Activated CD8-positive, alpha-beta T cell treated with anti-CD3 and anti-CD28 coated beads for 36 hours (primary cell): ENCODE measurements around the gene RPN2. TPM values are rescaled to one million over a fixed set of nuclear protein-coding genes. Genes with fewer than 3 reads are reported as not detected.

ENCODE experiments used
- ATAC-seq: fragments of 200-7000 bp; cut with Tn5 transposase; one replicate; pipeline ENCODE4 v1.10.0; 2021; ENCODE audit warnings: mild to moderate bottlenecking, moderate library complexity
- CTCF ChIA-PET: fragments of 350-600 bp; sonication (Branson Sonifier 250); formaldehyde crosslinking; loops from one replicate; lab custom pipeline; 2021; ENCODE audit warnings: antibody characterized with exemption; lab: Charles Lee
- POLR2A ChIA-PET: fragments of 350-600 bp; sonication (Branson Sonifier 250); formaldehyde crosslinking; loops from one replicate; lab custom pipeline; 2021; ENCODE audit warnings: antibody characterized with exemption; lab: Charles Lee
- DNase-seq: peaks from one replicate; pipeline ENCODE4 v3.0.0-alpha.2; 2020
- H3K27ac Mint-ChIP-seq: one replicate; pipeline ENCODE4 v1.8.0; 2021; ENCODE audit warnings: mild to moderate bottlenecking, mixed read lengths
- H3K27me3 Mint-ChIP-seq: one replicate; pipeline ENCODE4 v1.8.0; 2021; ENCODE audit warnings: mixed read lengths
- H3K36me3 Mint-ChIP-seq: one replicate; pipeline ENCODE4 v1.8.0; 2021; ENCODE audit warnings: low read depth, mixed read lengths
- H3K4me1 Mint-ChIP-seq: one replicate; pipeline ENCODE4 v1.8.0; 2021; ENCODE audit warnings: low read depth, mixed read lengths
- H3K4me3 Mint-ChIP-seq: one replicate; pipeline ENCODE4 v1.8.0; 2021; ENCODE audit warnings: mild to moderate bottlenecking, moderate library complexity, mixed read lengths
- H3K9me3 Mint-ChIP-seq: one replicate; pipeline ENCODE4 v1.8.0; 2021; ENCODE audit warnings: mixed read lengths
- intact Hi-C: fragments of 100-400 bp; cut with micrococcal nuclease; formaldehyde crosslinking; loops from one replicate; pipeline ENCODE4 v1.10.0; 2022
- total RNA-seq, 2 experiments: library from RNA; stranded (reverse); gene quantifications; one replicate each; pipeline ENCODE4 v1.2.3, GENCODE V29; 2021
- TF ChIP-seq, protein P1 (sequence below): fragments of 200-600 bp; IDR thresholded peaks from one replicate; pipeline ENCODE4 v1.8.0; 2022; ENCODE audit warnings: antibody characterized with exemption, mild to moderate bottlenecking

RPN2 gene
- total RNA-seq, result 100 to 1,000 TPM; 103 to 107 TPM

DNA sequence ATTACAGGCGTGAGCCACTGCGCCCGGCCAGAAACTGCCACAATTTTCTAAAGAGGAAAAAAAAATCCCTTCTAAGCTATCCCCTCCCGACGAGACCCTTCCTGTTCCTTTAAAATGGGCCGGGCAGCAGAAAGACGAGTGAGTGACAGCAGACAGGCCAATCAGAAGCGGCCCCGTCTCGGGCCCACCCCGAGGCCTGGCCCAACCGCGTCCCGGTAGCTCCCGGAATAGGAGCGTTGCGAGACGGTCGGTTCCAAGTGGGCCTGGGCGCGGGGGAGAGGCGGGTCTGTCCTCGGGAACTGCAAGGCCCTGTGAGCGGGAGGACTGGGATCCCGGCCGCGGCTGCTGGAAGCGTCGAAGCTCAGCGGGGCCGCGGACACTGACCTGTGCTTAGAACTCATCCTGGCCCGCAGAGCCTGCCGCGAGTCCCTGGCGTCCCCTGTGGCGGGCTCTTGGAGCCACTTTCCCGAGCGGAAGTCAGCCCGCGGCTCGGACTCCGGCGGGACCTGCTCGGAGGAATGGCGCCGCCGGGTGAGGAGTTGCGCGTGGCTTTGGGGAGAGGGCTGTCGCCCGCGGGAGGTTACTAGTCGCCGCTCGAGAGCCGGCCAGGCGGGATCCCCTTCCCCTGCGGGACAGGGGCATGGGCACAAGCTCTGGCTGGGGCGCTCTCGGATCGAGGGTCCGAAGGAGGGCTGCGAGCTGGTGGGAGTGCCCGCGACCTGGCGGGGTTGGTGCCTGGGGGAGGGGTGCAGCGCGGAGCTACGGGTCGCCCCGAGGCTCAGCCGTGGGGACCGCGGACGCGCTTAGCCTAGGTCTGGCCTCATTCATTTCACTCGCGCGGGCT, at the start of gene RPN2, which contains the start of gene MROH8:
TSS of gene RPN2 (plus strand) at position 492 of the 844 bp plus-strand sequence. CDS start at position 519, 27 bp downstream.
TSS of gene MROH8 (minus strand) at position 710 of the 844 bp plus-strand sequence.
- TF ChIP-seq, protein P1, sequence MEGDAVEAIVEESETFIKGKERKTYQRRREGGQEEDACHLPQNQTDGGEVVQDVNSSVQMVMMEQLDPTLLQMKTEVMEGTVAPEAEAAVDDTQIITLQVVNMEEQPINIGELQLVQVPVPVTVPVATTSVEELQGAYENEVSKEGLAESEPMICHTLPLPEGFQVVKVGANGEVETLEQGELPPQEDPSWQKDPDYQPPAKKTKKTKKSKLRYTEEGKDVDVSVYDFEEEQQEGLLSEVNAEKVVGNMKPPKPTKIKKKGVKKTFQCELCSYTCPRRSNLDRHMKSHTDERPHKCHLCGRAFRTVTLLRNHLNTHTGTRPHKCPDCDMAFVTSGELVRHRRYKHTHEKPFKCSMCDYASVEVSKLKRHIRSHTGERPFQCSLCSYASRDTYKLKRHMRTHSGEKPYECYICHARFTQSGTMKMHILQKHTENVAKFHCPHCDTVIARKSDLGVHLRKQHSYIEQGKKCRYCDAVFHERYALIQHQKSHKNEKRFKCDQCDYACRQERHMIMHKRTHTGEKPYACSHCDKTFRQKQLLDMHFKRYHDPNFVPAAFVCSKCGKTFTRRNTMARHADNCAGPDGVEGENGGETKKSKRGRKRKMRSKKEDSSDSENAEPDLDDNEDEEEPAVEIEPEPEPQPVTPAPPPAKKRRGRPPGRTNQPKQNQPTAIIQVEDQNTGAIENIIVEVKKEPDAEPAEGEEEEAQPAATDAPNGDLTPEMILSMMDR, result no peak
- DNase-seq (peak; percentile 98), ATAC-seq (peak; percentile 94)
- ChIA-PET CTCF (interaction anchor here (0.6 to 8.9 kb wide), 6 partner anchors 14 to 343 kb away, joined by 3 to 123 read pairs (median 4); no protein-coding TSS in a partner anchor), POLR2A (interaction anchor here (0.6 to 2.3 kb wide), 11 partner anchors 9 to 1256 kb away, joined by 3 to 30 read pairs (median 3); partner anchors contain the start of genes BLCAP, RBL1, SNHG17 and TGIF2)
- peak within 1 kb of the TSS; percentile 91 for H3K4me3 Mint-ChIP-seq
- H3K4me1 Mint-ChIP-seq, result peaks cover 36% of the 10 kb centered on the region
- H3K36me3 Mint-ChIP-seq, result peaks cover 32% of the 10 kb centered on the region
- H3K27me3 Mint-ChIP-seq, result no peaks in the 10 kb centered on the region
- intact Hi-C loops, result no loop called here
- H3K27ac Mint-ChIP-seq, result peak within 1 kb of the TSS; percentile 98
- H3K9me3 Mint-ChIP-seq, result no peaks in the 10 kb centered on the region

DNA sequence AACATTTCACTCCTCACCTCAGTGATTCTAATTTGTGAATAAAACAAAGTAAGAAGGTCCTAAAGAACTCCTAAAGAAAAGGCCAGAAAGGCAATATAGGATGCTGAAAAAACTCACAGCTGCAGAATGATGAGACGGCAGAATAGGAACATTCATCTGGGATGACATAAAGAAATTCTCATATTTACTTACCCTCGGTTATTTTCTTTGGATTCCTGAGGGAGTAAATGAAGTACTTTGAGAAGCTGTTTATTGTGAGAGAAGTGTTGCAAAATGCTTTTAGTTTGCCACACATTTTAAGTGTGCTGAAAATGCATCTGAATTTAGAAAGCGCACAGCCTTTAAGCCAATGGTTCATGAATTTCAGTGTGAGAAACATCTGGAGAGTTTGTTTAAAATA, 47.6 kb upstream of the RPN2 start:
- Mint-ChIP-seq H3K27me3 (no peaks in the 10 kb centered on the region), H3K36me3 (no peaks in the 10 kb centered on the region)
- CTCF ChIA-PET, result interaction anchor here (1.1 kb wide), 1 partner anchor 46 kb away, joined by 3 read pairs; no protein-coding TSS in a partner anchor

DNA sequence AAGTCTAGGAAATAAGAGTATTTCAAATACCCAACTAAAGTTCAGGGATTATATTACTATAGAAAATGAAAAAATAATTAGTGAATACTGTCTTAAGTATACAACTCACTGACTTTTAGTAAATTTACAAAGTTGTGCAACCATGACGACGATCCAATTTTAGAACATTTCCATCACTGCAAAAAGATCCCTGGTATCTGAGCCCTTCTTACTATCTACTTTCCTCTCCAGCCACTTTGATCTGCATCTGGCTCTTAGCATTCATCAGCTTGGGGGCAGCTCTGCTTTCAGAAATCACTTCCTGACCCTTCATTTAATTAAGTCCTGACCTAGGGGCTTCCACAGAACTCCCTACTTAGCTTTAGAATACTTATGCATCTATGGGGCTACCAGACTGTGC, 45.2 kb upstream of the RPN2 start:
- no peak overlapping the region for H3K27ac Mint-ChIP-seq
- no peaks in the 10 kb centered on the region for H3K9me3 Mint-ChIP-seq
- H3K4me1 Mint-ChIP-seq, result no peaks in the 10 kb centered on the region
- no peaks in the 10 kb centered on the region for H3K36me3 Mint-ChIP-seq
- ChIA-PET POLR2A (no interaction called here), CTCF (no interaction called here)
- no peak overlapping the region for H3K4me3 Mint-ChIP-seq
- TF ChIP-seq, protein P1, result no peak
- no peak for DNase-seq
- no peak for ATAC-seq
- intact Hi-C loops, result no loop called here
- H3K27me3 Mint-ChIP-seq, result no peaks in the 10 kb centered on the region

More for the DNA sequence above, 47.6 kb upstream of the RPN2 start:
- intact Hi-C loops, result no loop called here
- Mint-ChIP-seq H3K4me1 (no peaks in the 10 kb centered on the region), H3K9me3 (no peaks in the 10 kb centered on the region), H3K27ac (no peak overlapping the region), H3K4me3 (no peak overlapping the region)
- TF ChIP-seq, protein P1, result no peak
- POLR2A ChIA-PET, result interaction anchor here (0.6 kb wide), 1 partner anchor 613 kb away, joined by 3 read pairs; no protein-coding TSS in a partner anchor
- DNase-seq (no peak), ATAC-seq (no peak)

DNA sequence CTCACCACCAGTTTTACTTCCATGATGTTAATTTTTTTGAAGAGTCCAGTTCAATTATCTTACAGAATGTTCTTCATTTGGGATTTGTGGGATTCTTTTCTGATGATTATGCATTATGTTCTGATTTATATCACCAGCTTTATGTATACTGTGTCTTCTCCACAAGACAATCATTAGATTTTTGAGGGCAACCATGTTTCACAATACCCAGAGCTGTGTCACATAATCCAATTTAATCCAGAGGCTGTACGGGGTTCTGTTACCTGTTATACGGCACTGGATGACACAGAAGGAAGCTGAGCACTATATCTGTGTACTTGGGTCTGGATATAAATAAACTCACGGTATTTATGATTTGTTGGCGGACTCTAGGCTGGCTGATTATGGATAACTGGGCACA, 41.6 kb upstream of the RPN2 start:
- ChIA-PET CTCF (no interaction called here), POLR2A (no interaction called here)
- Mint-ChIP-seq H3K4me3 (no peak overlapping the region), H3K27ac (no peak overlapping the region), H3K4me1 (no peaks in the 10 kb centered on the region), H3K9me3 (no peaks in the 10 kb centered on the region), H3K27me3 (no peaks in the 10 kb centered on the region), H3K36me3 (no peaks in the 10 kb centered on the region)
- DNase-seq, result no peak
- TF ChIP-seq, protein P1, result no peak
- no peak for ATAC-seq
- intact Hi-C loops, result no loop called here

DNA sequence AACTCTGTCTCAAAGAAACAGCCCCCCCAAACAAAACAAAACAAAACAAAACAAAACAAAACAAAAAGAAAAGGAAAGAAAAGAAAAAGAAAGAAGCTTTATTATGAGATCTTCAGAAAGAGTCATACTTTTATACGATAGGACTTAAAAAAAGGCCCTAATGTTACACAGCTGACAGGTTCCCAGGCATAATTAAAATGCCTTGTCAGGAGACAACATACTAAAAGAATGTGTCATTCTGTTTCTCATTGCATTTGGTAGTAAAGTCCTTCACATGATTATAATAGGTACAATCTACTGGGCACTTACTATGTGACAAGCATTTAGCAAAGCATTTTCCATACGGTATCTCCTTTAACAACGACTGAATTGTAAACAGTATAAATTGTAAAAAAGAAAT, 36.4 kb upstream of the RPN2 start:
- Mint-ChIP-seq H3K9me3 (no peaks in the 10 kb centered on the region), H3K27me3 (no peaks in the 10 kb centered on the region), H3K4me1 (no peaks in the 10 kb centered on the region), H3K36me3 (no peaks in the 10 kb centered on the region), H3K4me3 (no peak overlapping the region), H3K27ac (no peak overlapping the region)
- CTCF ChIA-PET, result no interaction called here
- POLR2A ChIA-PET, result no interaction called here
- TF ChIP-seq, protein P1, result no peak
- intact Hi-C loops, result no loop called here
- no peak for ATAC-seq
- no peak for DNase-seq
